CD4-positive, alpha-beta T cell treated with Interleukin-21 for 1 hour (primary cell): Measurements from ENCODE around the gene P2RY4.
"Not testable (repeated sequence)": the region's sequence is repeated elsewhere in the genome, so short reads cannot be mapped to it uniquely, and the experiment has no call there.

ENCODE experiments used
- DNase-seq: peaks from one replicate; pipeline ENCODE4 v3.0.0-alpha.2; 2020

P2RY4 gene

DNA sequence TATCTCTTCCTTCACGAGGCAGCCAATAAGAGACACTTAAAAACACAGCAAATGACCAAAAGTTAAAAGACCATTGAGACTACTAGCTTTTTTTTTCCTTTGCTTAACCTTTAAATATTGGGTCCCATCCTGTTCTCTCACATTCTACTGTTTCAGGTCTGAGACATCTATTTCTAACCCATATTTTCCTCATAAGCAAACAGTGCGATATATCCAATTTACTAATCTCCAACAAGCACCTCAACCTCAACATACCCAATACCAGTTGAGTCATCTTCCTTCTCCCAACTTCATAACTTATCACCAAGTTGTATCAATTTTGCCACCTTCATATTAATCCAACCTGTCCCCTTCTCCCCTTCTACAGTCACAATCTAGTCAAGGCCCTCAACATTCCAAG, 18.5 kb downstream of the P2RY4 start:
- DNase-seq = no peak

DNA sequence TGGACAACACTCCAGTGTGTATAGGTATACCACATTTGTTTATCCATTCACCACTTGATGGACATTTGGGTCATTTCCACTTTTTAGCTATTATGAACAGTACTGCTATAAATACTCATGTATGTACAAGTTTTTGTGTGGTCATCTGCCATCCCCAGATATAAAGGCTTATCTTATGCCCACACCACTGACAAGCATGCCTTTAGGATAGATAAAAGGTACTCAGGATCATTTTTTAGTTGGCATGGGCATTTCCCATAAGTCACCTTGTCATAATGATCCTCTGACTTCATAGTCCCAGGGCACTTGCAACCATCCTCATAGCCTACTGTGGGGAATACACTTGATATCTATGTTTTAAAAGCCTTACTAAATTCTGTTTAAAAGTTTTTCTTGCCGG, 19.3 kb downstream of the P2RY4 start:
- no peak for DNase-seq

DNA sequence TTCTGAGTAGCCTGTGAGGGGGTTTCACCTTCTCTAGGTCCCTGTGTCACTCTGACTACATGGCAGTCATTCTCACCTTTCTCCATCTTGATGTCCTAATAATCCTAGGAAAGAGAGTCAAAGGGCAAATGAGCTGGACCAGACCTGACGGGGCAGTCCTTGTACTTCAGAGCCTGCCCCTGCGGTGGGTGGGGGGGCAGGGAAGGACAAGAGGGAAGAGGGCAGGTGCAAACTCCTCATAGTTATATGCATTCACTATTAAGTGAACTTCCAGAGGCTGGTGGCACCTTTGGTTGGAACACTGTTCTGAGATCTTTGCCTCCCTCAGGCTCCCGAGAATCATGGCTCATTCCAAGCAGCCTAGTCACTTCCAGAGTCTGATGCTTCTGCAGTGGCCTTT, 25.6 kb downstream of the P2RY4 start, which contains the start of gene AWAT1:
Gene AWAT1, plus strand, starts transcription at position 301 of the 400 bp plus-strand sequence. Its CDS starts 41 bp downstream, at position 342.
- DNase-seq = no peak

DNA sequence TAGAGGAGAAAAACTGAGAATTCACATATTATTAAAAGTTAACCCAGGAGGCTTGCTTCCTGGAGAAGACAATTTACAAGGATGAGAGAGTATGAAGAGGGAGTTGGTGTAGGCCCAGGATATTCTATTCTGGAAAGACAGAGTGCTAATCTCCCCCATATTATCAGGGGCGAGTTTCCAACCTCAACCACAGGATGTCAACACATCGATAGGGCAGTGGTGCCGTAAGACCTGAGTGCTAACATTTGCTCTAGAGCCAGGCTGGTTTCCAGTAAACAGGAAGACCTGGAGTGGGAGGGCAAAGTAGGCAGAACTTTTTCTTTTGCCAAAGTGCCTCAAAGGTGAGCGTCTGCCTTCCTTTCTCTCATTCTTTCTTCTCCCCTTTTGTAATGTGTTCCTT, 28.3 kb downstream of the P2RY4 start:
- DNase-seq = no peak

DNA sequence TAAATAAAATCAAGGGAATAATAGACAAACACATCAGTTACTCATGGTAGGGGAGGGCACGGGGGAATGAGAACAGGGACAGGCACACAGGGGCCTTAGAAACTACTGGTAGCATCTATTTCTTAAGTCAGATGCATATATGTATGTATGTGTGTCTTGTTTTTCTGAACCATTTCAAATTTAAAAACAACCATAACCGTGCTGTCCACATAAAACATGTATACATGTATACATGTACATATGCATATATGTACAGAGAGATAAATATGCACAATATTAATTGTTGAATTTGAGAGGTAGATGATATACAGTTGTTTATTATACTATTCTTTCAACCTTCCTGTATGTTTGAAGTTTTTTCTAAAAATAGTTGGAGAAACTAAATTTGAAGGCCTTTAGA, 33.3 kb downstream of the P2RY4 start:
- DNase-seq = no peak

DNA sequence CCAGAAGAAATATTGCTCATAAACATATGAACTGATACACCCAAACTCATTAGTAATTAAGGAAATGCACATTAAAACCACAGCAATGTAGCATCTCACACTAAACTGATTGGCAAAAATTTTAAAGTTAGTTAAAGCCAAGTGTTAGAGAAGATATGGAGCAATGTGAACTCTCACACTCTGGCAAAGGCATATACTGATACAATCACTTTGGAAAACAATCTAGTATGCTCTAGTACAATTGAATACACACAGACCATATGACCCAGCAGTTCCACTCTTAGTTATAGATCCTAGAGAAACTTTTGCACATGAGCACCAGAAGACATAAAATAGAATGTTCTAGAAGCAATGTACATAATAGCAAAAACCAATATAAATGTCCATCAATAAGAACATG, 34.0 kb downstream of the P2RY4 start:
- DNase-seq = no peak

DNA sequence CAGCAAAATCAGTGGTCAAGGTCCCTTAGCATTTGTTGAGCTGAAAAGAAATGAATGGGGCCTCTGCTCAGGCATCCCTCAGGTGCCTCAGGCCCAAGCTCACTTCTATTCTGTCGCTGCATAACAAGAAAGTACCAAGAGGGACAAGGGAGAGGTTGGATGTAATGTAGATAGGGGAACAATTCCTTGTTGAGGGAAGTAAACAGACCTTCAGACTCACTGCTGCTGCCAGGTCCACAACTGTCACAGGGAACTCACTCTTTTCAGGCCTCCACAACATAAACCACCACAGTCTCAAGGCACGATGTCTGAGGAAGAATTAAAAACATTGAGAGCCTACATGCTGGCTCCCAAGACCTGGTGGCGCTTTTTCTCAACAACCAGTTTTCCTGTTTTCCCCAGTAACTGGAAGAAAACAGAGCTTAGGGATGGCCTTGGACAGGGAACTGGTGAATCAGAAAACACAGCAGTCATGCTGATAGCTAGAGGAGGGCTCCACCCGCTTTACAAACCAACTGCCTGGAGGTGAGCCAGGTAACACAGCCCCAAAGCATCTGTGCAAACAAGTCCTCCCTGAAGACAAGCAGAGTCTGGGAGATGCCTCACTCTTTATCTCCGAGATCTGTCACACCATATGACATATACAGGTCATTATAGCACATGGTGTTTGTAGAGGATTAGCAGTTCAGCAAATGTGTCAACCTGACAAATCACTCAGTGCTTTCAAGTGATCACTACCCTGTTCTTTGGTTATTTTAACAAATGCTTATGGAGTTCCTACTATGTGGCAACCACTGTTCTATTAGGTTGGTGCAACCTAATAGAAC, 39.9 kb downstream of the P2RY4 start:
- no peak for DNase-seq

GRCh38 chrX:70209570-70209969, 50.4 kb downstream of the P2RY4 start:
- DNase-seq = not testable (repeated sequence)

GRCh38 chrX:70208479-70208878, 51.5 kb downstream of the P2RY4 start:
- no peak for DNase-seq
